Neural cell (in vitro differentiated cells): ENCODE data around the gene RNF125. TPM values are rescaled to one million over a fixed set of nuclear protein-coding genes. Genes with fewer than 3 reads are reported as not detected.
"Not testable (repeated sequence)": the region's sequence is repeated elsewhere in the genome, so short reads cannot be mapped to it uniquely, and the experiment has no call there.

Experiments used
- H2AFZ ChIP-seq: fragments of 200-600, 300-800 bp; sonication (generic), shearing (Covaris generic); 2 replicates; pipeline ENCODE4 v1.6.0; 2014; ENCODE audit warnings: low read depth, mild to moderate bottlenecking, antibody characterized with exemption, low read length, moderate library complexity
- H3F3A ChIP-seq: fragments of 200-600 bp; shearing (Covaris generic); 2 replicates; pipeline ENCODE4 v1.6.1; 2016; ENCODE audit warnings: mild to moderate bottlenecking, moderate library complexity, mixed read lengths, antibody characterized with exemption, low read length; ENCODE audit not compliant: insufficient read depth, poor library complexity, severe bottlenecking
- H3K27ac ChIP-seq: fragments of 200-600, 300-800 bp; sonication (generic), shearing (Covaris generic); 2 replicates; pipeline ENCODE4 v1.5.1; 2014; ENCODE audit warnings: mild to moderate bottlenecking, low read length, moderate library complexity
- H3K27me3 ChIP-seq: fragments of 300-800, 200-600 bp; sonication (generic), shearing (Covaris generic); 2 replicates; pipeline ENCODE4 v1.6.0; 2014; ENCODE audit warnings: mild to moderate bottlenecking, low read depth, low read length, moderate library complexity; ENCODE audit not compliant: insufficient read depth
- H3K36me3 ChIP-seq: fragments of 300-800, 200-600 bp; sonication (generic), shearing (Covaris generic); 2 replicates; pipeline ENCODE4 v1.5.1; 2014; ENCODE audit warnings: mild to moderate bottlenecking, antibody characterized with exemption, low read length, moderate library complexity; ENCODE audit not compliant: insufficient read depth
- H3K4me2 ChIP-seq: fragments of 300-800, 200-600 bp; sonication (generic), shearing (Covaris generic); 2 replicates; pipeline ENCODE4 v1.6.0; 2014; ENCODE audit warnings: mild to moderate bottlenecking, low read length
- H3K4me3 ChIP-seq: fragments of 300-800, 200-600 bp; sonication (generic), shearing (Covaris generic); 2 replicates; pipeline ENCODE4 v1.5.1; 2014; ENCODE audit warnings: mild to moderate bottlenecking, low read length, moderate library complexity
- H3K79me2 ChIP-seq: fragments of 200-600 bp; shearing (Covaris generic); replicated peaks from 2 replicates; pipeline ENCODE4 v1.6.0; 2014; ENCODE audit warnings: mild to moderate bottlenecking, low read length, moderate library complexity; ENCODE audit not compliant: insufficient read depth
- H3K9ac ChIP-seq: fragments of 300-800, 200-600 bp; sonication (generic), shearing (Covaris generic); 2 replicates; pipeline ENCODE4 v1.6.1; 2016; ENCODE audit warnings: mild to moderate bottlenecking, low read length, mixed read lengths
- H3K9me2 ChIP-seq: fragments of 200-600 bp; shearing (Covaris generic); 2 replicates; pipeline ENCODE4 v1.6.1; 2016; ENCODE audit warnings: mild to moderate bottlenecking, low read length, mixed read lengths; ENCODE audit not compliant: insufficient read depth
- H3K9me3 ChIP-seq: fragments of 200-600, 300-800 bp; sonication (generic), shearing (Covaris generic); 2 replicates; pipeline ENCODE4 v1.6.1; 2016; ENCODE audit warnings: mild to moderate bottlenecking, mixed run types, low read length, moderate library complexity, mixed read lengths
- H4K20me1 ChIP-seq: fragments of 200-600 bp; shearing (Covaris generic); 2 replicates; pipeline ENCODE4 v1.6.1; 2016; ENCODE audit warnings: mild to moderate bottlenecking, mixed run types; ENCODE audit not compliant: insufficient read depth
- EP300 ChIP-seq: fragments of 450-650 bp; conservative IDR thresholded peaks from 2 replicates; pipeline ENCODE4 v1.6.1; 2014; ENCODE audit warnings: antibody characterized with exemption, mild to moderate bottlenecking, moderate library complexity; ENCODE audit not compliant: poor library complexity, severe bottlenecking
- EZH2 ChIP-seq: fragments of 200-600, 300-800 bp; shearing (Covaris generic), sonication (generic); IDR thresholded peaks from 2 replicates; pipeline ENCODE4 v1.6.1; 2014; ENCODE audit warnings: antibody characterized with exemption, low read length, borderline replicate concordance, mild to moderate bottlenecking; ENCODE audit not compliant: insufficient read depth, poor library complexity, severe bottlenecking
- MXI1 ChIP-seq: fragments of 450-650 bp; conservative IDR thresholded peaks from 2 replicates; pipeline ENCODE4 v1.6.1; 2014; ENCODE audit warnings: antibody characterized with exemption, mild to moderate bottlenecking; ENCODE audit not compliant: poor library complexity, severe bottlenecking
- POLR2AphosphoS5 ChIP-seq: IDR thresholded peaks from 2 replicates; pipeline ENCODE4 v1.6.1; 2012
- RAD21 ChIP-seq: fragments of 450-650 bp; conservative IDR thresholded peaks from 2 replicates; pipeline ENCODE4 v1.6.1; 2014; ENCODE audit warnings: antibody characterized with exemption, mild to moderate bottlenecking, moderate library complexity
- SMC3 ChIP-seq: fragments of 450-650 bp; conservative IDR thresholded peaks from 2 replicates; pipeline ENCODE4 v1.6.1; 2014; ENCODE audit warnings: antibody characterized with exemption, mild to moderate bottlenecking, moderate library complexity; ENCODE audit not compliant: poor library complexity
- TAF1 ChIP-seq: IDR thresholded peaks from 2 replicates; pipeline ENCODE4 v1.6.1; 2012; ENCODE audit warnings: low read depth
- polyA plus RNA-seq: library from polyadenylated mRNA; depleted of rRNA; stranded (reverse); fragments of >200 nt; gene quantifications from 2 replicates; pipeline ENCODE4 v1.2.3, GENCODE V29; 2014
- TF ChIP-seq, protein P1 (sequence below): fragments of 450-650 bp; IDR thresholded peaks from 2 replicates; pipeline ENCODE4 v1.5.1; 2014; ENCODE audit warnings: antibody characterized with exemption, mild to moderate bottlenecking, moderate library complexity; ENCODE audit not compliant: poor library complexity, severe bottlenecking
- TF ChIP-seq, protein P2 (sequence below): IDR thresholded peaks from 2 replicates; pipeline ENCODE4 v1.6.1; 2012; ENCODE audit warnings: borderline replicate concordance

The RNF125 gene
- polyA plus RNA-seq, 1 donor from 2014 or later, result 0.04 TPM

DNA sequence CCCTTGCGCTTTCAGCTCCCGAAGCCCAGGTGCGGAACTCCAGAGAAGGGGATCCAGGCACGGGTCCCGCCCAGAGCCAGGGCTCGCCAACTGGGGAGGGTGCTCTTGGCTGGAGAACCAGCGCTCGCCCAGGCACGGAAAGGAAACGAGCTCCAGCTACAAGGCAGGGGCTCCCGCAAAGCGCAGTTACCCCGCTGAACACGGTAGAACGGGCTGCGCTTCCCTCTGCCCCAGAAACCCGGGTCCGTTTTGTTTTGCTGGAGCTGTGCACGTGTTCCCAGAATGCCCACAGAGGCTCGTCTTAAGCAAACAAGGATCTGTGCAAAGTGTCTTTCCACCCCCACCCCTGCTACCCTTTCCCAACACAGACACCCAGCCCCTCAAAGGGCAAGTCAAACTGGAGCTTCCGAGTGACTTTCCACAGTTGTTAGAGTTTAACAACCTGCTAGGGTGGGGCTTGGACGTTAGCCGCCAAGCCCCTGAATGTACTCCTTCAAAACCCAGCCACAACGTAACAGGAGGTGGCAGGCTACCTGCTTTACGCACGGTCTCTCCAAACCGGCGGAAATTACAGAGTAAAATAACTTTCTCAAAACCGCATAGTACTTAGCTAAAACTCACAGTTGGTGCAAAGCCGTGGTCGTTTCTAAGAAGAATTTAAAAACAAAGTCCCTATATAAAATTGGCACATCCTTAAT lies 775 bp downstream of the RNF125 start:
- H4K20me1 ChIP-seq, result no peaks in the 10 kb centered on the region
- no peak overlapping the region for H2AFZ ChIP-seq
- H3K36me3 ChIP-seq, result no peaks in the 10 kb centered on the region
- no peak for TF ChIP-seq EZH2
- TF ChIP-seq RAD21, result no peak
- no peak for TF ChIP-seq EP300
- no peak for TF ChIP-seq POLR2AphosphoS5
- no peak for TF ChIP-seq TAF1
- TF ChIP-seq SMC3, result no peak
- TF ChIP-seq, protein P1, sequence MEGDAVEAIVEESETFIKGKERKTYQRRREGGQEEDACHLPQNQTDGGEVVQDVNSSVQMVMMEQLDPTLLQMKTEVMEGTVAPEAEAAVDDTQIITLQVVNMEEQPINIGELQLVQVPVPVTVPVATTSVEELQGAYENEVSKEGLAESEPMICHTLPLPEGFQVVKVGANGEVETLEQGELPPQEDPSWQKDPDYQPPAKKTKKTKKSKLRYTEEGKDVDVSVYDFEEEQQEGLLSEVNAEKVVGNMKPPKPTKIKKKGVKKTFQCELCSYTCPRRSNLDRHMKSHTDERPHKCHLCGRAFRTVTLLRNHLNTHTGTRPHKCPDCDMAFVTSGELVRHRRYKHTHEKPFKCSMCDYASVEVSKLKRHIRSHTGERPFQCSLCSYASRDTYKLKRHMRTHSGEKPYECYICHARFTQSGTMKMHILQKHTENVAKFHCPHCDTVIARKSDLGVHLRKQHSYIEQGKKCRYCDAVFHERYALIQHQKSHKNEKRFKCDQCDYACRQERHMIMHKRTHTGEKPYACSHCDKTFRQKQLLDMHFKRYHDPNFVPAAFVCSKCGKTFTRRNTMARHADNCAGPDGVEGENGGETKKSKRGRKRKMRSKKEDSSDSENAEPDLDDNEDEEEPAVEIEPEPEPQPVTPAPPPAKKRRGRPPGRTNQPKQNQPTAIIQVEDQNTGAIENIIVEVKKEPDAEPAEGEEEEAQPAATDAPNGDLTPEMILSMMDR, result no peak
- peak overlapping the region; percentile 88 for H3K4me3 ChIP-seq
- H3K9me3 ChIP-seq, result no peaks in the 10 kb centered on the region
- no peaks in the 10 kb centered on the region for H3K79me2 ChIP-seq
- H3K9ac ChIP-seq, result peak overlapping the region; percentile 59
- no peaks in the 10 kb centered on the region for H3K9me2 ChIP-seq
- peak overlapping the region; percentile 72 for H3K4me2 ChIP-seq
- H3K27ac ChIP-seq, result no peak overlapping the region
- no peaks in the 10 kb centered on the region for H3F3A ChIP-seq
- H3K27me3 ChIP-seq, result peaks cover 26% of the 10 kb centered on the region

DNA sequence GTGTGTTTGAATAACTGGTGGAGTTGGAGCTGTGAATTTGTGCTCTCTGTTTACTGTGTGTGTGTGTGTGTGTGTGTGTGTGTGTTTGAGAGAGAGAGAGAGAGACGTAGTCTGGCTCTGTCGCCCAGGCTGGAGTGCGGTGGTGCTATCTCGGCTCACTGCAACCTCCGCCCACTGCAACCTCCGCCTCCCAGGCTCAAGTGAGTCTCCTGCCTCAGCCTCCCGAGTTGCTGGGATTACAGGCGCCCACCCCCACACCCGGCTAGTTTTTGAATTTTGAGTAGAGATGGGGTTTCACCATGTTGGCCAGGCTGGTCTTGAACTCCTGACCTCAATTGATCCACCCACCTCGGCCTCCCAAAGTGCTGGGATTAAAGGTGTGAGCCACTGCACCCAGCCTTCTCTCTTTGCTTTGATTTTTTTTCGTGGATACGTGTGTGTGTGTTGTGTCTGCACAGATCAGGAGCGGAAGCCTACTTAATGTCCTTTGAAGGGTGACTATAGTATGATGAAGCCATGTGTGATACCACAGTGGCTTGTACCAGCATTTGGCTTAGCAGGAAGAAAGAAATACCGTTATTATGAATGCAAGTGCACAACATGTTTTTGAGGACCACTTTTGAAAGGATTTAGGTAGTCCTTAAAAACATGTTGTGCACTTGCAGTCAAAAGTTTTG lies 1.5 kb downstream of the RNF125 start:
- H3K4me2 ChIP-seq, H4K20me1 ChIP-seq, H2AFZ ChIP-seq, H3K79me2 ChIP-seq, H3K9ac ChIP-seq, H3K27ac ChIP-seq, H3F3A ChIP-seq, H3K36me3 ChIP-seq, H3K9me2 ChIP-seq, H3K4me3 ChIP-seq, H3K9me3 ChIP-seq: not testable (repeated sequence)
- peaks cover 26% of the 10 kb centered on the region for H3K27me3 ChIP-seq

DNA sequence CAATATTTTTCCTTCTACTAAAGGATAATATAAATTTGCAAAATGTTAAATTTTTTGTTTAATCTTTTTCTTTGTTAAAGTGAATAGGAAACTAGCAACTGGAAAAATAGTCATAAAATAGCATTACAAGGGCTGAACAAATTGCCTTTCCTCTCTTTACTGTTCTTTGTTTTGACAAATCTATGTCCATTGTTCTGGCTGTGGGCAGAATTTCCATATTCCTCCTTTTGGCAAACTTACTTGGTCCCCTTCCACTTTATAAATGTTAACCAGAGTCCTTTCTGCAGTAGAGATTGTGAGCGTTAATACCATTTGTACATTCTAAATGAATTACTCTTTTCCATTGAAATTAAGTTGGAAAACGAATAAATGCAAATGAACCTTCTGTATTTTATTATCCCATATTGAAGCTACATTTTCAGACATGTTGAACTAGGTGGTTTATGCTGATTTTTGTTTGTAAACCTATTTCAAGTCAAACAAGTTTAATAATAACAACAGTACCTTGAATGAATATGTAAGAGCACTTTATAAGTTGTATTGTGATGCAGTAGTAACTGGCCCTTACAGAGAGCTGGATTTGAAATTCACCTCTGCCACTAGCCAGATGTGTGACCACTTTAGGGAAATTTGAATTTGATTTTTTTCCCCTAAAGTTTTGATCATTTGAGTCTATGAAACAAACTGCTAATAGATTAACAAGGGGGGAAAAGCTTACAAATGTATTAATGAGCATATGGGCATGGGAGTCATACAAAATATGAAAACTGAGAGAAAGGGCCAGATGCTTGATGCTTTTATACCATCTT lies 3.3 kb downstream of the RNF125 start:
- peaks cover 26% of the 10 kb centered on the region for H3K27me3 ChIP-seq
- no peaks in the 10 kb centered on the region for H3K79me2 ChIP-seq
- no peak overlapping the region for H2AFZ ChIP-seq
- no peak overlapping the region for H3K4me2 ChIP-seq
- H3K4me3 ChIP-seq, result no peak overlapping the region
- H3K9ac ChIP-seq, result no peak overlapping the region
- no peaks in the 10 kb centered on the region for H4K20me1 ChIP-seq
- H3K9me3 ChIP-seq, result no peaks in the 10 kb centered on the region
- TF ChIP-seq RAD21, result no peak
- TF ChIP-seq EP300, result no peak
- no peak for TF ChIP-seq TAF1
- no peak for TF ChIP-seq POLR2AphosphoS5
- TF ChIP-seq, protein P1, result no peak
- no peak for TF ChIP-seq MXI1
- no peak for TF ChIP-seq SMC3
- TF ChIP-seq, protein P2, sequence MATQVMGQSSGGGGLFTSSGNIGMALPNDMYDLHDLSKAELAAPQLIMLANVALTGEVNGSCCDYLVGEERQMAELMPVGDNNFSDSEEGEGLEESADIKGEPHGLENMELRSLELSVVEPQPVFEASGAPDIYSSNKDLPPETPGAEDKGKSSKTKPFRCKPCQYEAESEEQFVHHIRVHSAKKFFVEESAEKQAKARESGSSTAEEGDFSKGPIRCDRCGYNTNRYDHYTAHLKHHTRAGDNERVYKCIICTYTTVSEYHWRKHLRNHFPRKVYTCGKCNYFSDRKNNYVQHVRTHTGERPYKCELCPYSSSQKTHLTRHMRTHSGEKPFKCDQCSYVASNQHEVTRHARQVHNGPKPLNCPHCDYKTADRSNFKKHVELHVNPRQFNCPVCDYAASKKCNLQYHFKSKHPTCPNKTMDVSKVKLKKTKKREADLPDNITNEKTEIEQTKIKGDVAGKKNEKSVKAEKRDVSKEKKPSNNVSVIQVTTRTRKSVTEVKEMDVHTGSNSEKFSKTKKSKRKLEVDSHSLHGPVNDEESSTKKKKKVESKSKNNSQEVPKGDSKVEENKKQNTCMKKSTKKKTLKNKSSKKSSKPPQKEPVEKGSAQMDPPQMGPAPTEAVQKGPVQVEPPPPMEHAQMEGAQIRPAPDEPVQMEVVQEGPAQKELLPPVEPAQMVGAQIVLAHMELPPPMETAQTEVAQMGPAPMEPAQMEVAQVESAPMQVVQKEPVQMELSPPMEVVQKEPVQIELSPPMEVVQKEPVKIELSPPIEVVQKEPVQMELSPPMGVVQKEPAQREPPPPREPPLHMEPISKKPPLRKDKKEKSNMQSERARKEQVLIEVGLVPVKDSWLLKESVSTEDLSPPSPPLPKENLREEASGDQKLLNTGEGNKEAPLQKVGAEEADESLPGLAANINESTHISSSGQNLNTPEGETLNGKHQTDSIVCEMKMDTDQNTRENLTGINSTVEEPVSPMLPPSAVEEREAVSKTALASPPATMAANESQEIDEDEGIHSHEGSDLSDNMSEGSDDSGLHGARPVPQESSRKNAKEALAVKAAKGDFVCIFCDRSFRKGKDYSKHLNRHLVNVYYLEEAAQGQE, result no peak
- no peak overlapping the region for H3K27ac ChIP-seq
- H3F3A ChIP-seq, result no peaks in the 10 kb centered on the region
- no peaks in the 10 kb centered on the region for H3K9me2 ChIP-seq
- no peaks in the 10 kb centered on the region for H3K36me3 ChIP-seq
